Colonic mucosa (tissue), 4 donors: ENCODE measurements around the gene PSMG2. TPM values are rescaled to one million over a fixed set of nuclear protein-coding genes. Genes with fewer than 3 reads are reported as not detected.
"Not testable (repeated sequence)": the region's sequence is repeated elsewhere in the genome, so short reads cannot be mapped to it uniquely, and the experiment has no call there.

Experiments
- DNase-seq: peaks from one replicate; pipeline ENCODE4 v3.0.0-alpha.2; 2020
- H3K27ac ChIP-seq: fragments of 200-600 bp; one replicate; pipeline ENCODE4 v1.8.0; 2021
- H3K27me3 ChIP-seq: fragments of 200-600 bp; one replicate; pipeline ENCODE4 v1.8.0; 2021
- H3K36me3 ChIP-seq: fragments of 200-600 bp; one replicate; pipeline ENCODE4 v1.8.0; 2021
- H3K4me1 ChIP-seq: fragments of 200-600 bp; one replicate; pipeline ENCODE4 v1.8.0; 2021; ENCODE audit warnings: mild to moderate bottlenecking
- H3K4me3 ChIP-seq: fragments of 200-600 bp; one replicate; pipeline ENCODE4 v1.8.0; 2021
- H3K9ac ChIP-seq, 2 donors: one replicate each; pipeline ENCODE4 v1.7.0; 2013; ENCODE audit warnings: control low read depth in 2 of 2, low read depth in 2 of 2, low read length in 2 of 2
- H3K9me3 ChIP-seq: fragments of 200-600 bp; one replicate; pipeline ENCODE4 v1.8.0; 2021
- CTCF ChIP-seq: fragments of 200-600 bp; IDR thresholded peaks from one replicate; pipeline ENCODE4 v1.8.0; 2022; ENCODE audit warnings: antibody characterized with exemption, mild to moderate bottlenecking
- intact Hi-C: fragments of 100-400 bp; cut with DNase I; formaldehyde crosslinking; loops from one replicate; pipeline ENCODE4 v1.14.1; 2022
- total RNA-seq, 2 donors: library from RNA; stranded (reverse); fragmentation: NEBNext Ultra II Directional in 1 of 2; extraction: Animal tissue kit (Norgen Biotek cat#: 25700) in 1 of 2; gene quantifications; one replicate each; pipeline ENCODE4 v1.2.1, GENCODE V29; 2021
- donor health status: healthy.
- donor health status: DM: no; HTN: no; CAD: no.
- donor health status: DM: no; HTN: no; CAD: no.

Gene PSMG2
- total RNA-seq, 2 donors from 2014 or later: 75.4 to 87.3 TPM

DNA sequence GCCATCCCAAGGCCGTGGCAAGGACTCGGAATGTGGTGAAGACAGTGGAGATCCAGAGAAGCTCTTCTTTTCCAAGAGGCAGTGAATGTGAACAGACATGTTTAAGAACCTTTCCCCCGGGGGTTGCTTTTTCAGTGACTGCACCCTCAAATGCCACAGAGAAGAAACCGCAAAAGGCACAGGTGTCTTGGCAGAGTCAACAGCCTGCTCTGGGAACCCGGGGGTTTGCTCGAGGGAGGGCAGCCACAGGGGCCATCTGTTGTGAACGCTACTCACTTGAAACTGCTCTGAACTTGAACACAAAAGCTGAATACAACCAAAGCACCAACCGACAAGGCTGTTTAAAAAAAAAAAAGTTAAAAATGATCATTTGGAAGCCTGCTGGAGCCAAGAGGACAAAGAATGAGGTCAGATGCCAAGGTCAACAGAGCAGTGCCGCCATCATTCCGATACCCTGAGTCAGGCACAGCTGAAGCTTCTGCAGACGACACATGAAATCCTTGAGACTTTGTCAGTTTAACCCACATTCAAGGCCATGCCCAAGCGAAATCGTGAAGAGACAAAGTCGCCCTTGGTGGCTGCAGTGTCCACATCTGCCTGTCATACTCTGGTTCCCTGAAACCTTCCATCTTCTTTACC is 47.4 kb downstream of the PSMG2 start:
- Histone ChIP-seq H3K9ac (no peak overlapping the region), H3K4me1 (no peaks in the 10 kb centered on the region), H3K9me3 (no peaks in the 10 kb centered on the region), H3K4me3 (no peak overlapping the region), H3K27me3 (no peaks in the 10 kb centered on the region), H3K36me3 (no peaks in the 10 kb centered on the region), H3K27ac (no peak overlapping the region)
- intact Hi-C loops: no loop called here
- no peak for DNase-seq
- no peak for TF ChIP-seq CTCF

DNA sequence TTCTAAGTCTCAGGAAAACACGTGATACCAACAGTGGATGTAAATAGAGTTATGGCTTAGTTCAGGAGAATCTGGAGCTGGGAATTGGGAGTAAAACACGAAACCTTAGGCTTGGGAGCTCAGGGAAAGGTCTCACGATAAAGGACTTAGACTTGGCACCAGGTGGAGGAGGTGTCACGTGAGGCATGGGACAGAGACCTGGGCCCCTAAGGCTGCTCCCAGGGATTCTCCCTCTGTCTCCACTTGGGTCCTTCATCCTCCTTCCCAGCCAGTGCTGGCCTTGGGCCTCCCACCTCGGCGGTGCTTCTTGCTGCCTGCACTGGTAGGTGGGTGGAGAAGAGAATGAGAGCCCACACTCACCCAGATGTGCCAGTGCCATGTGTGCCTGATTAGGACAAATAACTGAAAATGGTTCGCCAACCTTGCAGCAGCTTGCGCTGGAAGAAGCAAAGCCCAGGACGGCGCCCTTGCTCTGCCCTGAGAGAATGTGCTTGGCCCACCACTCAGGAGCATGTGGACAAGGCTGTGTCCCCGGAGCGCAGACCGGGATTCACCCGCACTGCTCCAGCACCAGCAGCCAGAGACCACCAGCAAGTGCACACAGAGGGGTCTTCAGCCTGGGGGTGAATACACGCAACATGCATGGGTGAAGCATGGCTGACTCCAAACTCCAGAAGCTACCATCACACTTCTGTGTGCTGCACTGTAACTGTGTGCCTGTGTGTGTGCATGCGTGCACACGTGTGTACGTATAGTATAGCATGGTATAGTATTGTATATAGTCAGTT is 48.1 kb downstream of the PSMG2 start:
- H3K9me3 ChIP-seq: no peaks in the 10 kb centered on the region
- no peak overlapping the region for H3K4me3 ChIP-seq
- H3K27me3 ChIP-seq: no peaks in the 10 kb centered on the region
- H3K27ac ChIP-seq: no peak overlapping the region
- no peaks in the 10 kb centered on the region for H3K36me3 ChIP-seq
- no peak for TF ChIP-seq CTCF
- no peak for DNase-seq
- intact Hi-C loops: no loop called here
- H3K4me1 ChIP-seq: no peaks in the 10 kb centered on the region
- H3K9ac ChIP-seq: no peak overlapping the region

GRCh38 chr18:12751503-12751884 is 48.7 kb downstream of the PSMG2 start:
- Histone ChIP-seq H3K4me3 (no peak overlapping the region), H3K27ac (no peak overlapping the region), H3K4me1 (no peaks in the 10 kb centered on the region), H3K36me3 (no peaks in the 10 kb centered on the region), H3K9me3 (no peaks in the 10 kb centered on the region), H3K9ac (no peak overlapping the region), H3K27me3 (no peaks in the 10 kb centered on the region)
- intact Hi-C loops: no loop called here
- DNase-seq: no peak
- TF ChIP-seq CTCF: no peak

DNA sequence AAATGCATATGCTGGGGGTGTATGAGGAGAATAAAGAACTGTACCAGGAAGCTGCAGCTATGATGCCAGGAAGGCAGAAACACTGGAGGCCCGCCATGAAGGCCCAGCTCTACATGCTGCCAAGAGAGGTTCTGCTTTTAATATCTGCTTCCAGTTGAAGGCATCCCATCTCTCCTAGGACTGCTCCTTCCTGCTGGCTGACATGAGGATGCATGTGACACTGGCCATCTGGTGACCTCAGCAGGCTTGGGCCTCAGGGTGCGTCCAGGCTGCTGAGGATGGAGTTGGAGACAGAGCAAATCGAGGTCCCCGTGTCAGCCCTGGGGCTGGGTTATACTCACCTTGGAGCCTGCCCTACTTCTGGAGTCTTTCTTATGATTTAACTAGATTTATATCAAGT is 49.0 kb downstream of the PSMG2 start:
- Histone ChIP-seq H3K4me3 (no peak overlapping the region), H3K9me3 (no peaks in the 10 kb centered on the region), H3K36me3 (no peaks in the 10 kb centered on the region), H3K27ac (no peak overlapping the region), H3K27me3 (no peaks in the 10 kb centered on the region), H3K4me1 (no peaks in the 10 kb centered on the region), H3K9ac (no peak overlapping the region)
- no peak for TF ChIP-seq CTCF
- DNase-seq: no peak
- intact Hi-C loops: no loop called here

GRCh38 chr18:12754511-12754910 is 51.7 kb downstream of the PSMG2 start:
- no peak for DNase-seq
- H3K27me3 ChIP-seq: no peaks in the 10 kb centered on the region
- H3K9me3 ChIP-seq: no peaks in the 10 kb centered on the region
- no peak overlapping the region for H3K27ac ChIP-seq
- intact Hi-C loops: no loop called here
- no peaks in the 10 kb centered on the region for H3K4me1 ChIP-seq
- no peak overlapping the region for H3K4me3 ChIP-seq
- no peak overlapping the region for H3K9ac ChIP-seq
- no peaks in the 10 kb centered on the region for H3K36me3 ChIP-seq
- TF ChIP-seq CTCF: no peak

DNA sequence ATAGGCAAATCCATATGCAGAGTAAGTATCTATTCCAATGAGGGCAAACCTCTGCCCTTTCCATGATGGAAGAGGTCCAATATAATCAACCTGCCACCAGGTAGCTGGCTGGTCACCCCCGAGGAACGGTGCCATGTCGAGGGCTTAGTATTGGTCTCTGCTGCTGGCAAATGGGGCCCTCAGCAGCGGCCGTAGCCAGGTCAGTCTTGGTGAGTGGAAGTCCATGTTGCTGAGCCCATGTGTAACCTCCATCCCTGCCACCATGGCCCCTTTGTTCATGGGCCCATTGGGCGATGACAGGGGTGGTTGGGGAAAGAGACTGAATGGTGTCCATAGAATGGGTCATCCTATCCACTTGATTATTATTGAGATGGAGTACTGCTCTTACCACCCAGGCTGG is 52.8 kb downstream of the PSMG2 start:
- H3K36me3 ChIP-seq, H3K27ac ChIP-seq, H3K4me3 ChIP-seq, H3K9ac ChIP-seq, H3K9me3 ChIP-seq, H3K4me1 ChIP-seq, DNase-seq, H3K27me3 ChIP-seq, intact Hi-C loops: not testable (repeated sequence)

DNA sequence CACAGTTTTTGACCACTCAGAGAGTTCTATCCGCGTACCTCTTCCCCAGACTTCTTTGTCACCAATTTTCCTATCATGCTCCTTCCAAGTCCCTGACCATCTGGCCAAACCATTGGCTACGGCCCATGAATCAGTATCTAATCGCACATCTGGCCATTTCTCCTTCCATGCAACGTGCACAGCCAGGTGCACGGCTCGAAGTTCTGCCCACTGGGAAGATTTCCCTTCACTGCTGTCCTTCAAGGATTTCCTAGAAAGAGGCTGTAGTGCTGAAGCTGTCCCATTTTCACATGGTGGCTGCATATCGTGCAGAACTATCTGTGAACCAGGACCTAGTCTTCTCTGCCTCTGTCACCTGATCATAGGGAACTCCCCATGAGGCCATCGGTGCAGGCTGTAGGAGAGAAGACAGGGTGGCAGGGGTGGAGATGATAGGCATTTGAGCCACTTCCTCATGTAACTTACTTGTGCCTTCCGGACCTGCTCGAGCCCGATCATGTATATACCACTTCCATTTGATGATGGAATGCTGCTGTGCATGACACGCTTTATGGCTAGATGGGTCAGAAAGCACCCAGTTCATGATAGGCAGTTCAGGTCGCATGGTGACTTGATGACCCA is 53.9 kb downstream of the PSMG2 start:
- H3K9ac ChIP-seq, H3K27me3 ChIP-seq, H3K36me3 ChIP-seq, H3K27ac ChIP-seq, H3K9me3 ChIP-seq, DNase-seq, H3K4me3 ChIP-seq, intact Hi-C loops, H3K4me1 ChIP-seq: not testable (repeated sequence)

GRCh38 chr18:12758566-12758965 is 55.7 kb downstream of the PSMG2 start:
- H3K9me3 ChIP-seq, H3K27me3 ChIP-seq, DNase-seq, H3K4me1 ChIP-seq, H3K4me3 ChIP-seq, H3K27ac ChIP-seq, intact Hi-C loops, H3K9ac ChIP-seq, H3K36me3 ChIP-seq: not testable (repeated sequence)
